H9 (cell line): ENCODE results near the gene FEZF2. TPM values are rescaled to one million over a fixed set of nuclear protein-coding genes. Genes with fewer than 3 reads are reported as not detected.

ENCODE experiments used
- DNase-seq: peaks from one replicate; pipeline ENCODE4 v3.0.0-alpha.2; 2017
- H2AFZ ChIP-seq: one replicate; pipeline ENCODE4 v1.6.1; 2013; ENCODE audit warnings: mild to moderate bottlenecking, low read length, control low read depth, moderate library complexity
- H2AK5ac ChIP-seq: 2 replicates; pipeline ENCODE4 v1.6.1; 2013; ENCODE audit warnings: low read length, control low read depth, mixed read lengths; ENCODE audit not compliant: insufficient read length
- H2BK120ac ChIP-seq: one replicate; pipeline ENCODE4 v1.6.1; 2013; ENCODE audit warnings: low read depth, mild to moderate bottlenecking, low read length, control low read depth, inconsistent platforms; ENCODE audit not compliant: poor library complexity, severe bottlenecking
- H2BK12ac ChIP-seq: 2 replicates; pipeline ENCODE4 v1.6.1; 2013; ENCODE audit warnings: low read length, control low read depth, mixed read lengths, low read depth; ENCODE audit not compliant: insufficient read length
- H2BK15ac ChIP-seq: 2 replicates; pipeline ENCODE4 v1.6.1; 2013; ENCODE audit warnings: low read depth, low read length, control low read depth
- H2BK20ac ChIP-seq: one replicate; pipeline ENCODE4 v1.6.1; 2013; ENCODE audit warnings: low read depth, mild to moderate bottlenecking, low read length, control low read depth, inconsistent platforms; ENCODE audit not compliant: poor library complexity, severe bottlenecking
- H2BK5ac ChIP-seq: 2 replicates; pipeline ENCODE4 v1.6.1; 2013; ENCODE audit warnings: low read length, control low read depth, mixed read lengths; ENCODE audit not compliant: insufficient read length
- H3K14ac ChIP-seq: 2 replicates; pipeline ENCODE4 v1.6.1; 2013; ENCODE audit warnings: low read length, control low read depth; ENCODE audit not compliant: insufficient read depth
- H3K18ac ChIP-seq: 2 replicates; pipeline ENCODE4 v1.6.1; 2013; ENCODE audit warnings: low read depth, mild to moderate bottlenecking, mixed read lengths, low read length, control low read depth; ENCODE audit not compliant: insufficient read length
- H3K23ac ChIP-seq: 2 replicates; pipeline ENCODE4 v1.6.1; 2013; ENCODE audit warnings: low read length, control low read depth, mixed read lengths, low read depth; ENCODE audit not compliant: insufficient read length
- H3K23me2 ChIP-seq: 2 replicates; pipeline ENCODE4 v1.6.1; 2013; ENCODE audit warnings: low read depth, mild to moderate bottlenecking, mixed read lengths, low read length, control low read depth; ENCODE audit not compliant: insufficient read length, poor library complexity, severe bottlenecking
- H3K27ac ChIP-seq: 2 replicates; pipeline ENCODE4 v1.5.1; 2013; ENCODE audit warnings: low read length, control low read depth, mixed read lengths, low read depth; ENCODE audit not compliant: insufficient read length
- H3K27me3 ChIP-seq: 2 replicates; pipeline ENCODE4 v1.6.1; 2013; ENCODE audit warnings: low read length, control low read depth, inconsistent platforms; ENCODE audit not compliant: insufficient read depth
- H3K4ac ChIP-seq: 2 replicates; pipeline ENCODE4 v1.6.1; 2013; ENCODE audit warnings: low read depth, mild to moderate bottlenecking, control low read depth, inconsistent platforms, low read length, moderate library complexity
- H3K4me1 ChIP-seq: 2 replicates; pipeline ENCODE4 v1.6.1; 2013; ENCODE audit warnings: low read length, control low read depth, inconsistent platforms; ENCODE audit not compliant: insufficient read depth
- H3K4me2 ChIP-seq: 2 replicates; pipeline ENCODE4 v1.6.1; 2013; ENCODE audit warnings: low read length, control low read depth, mixed read lengths; ENCODE audit not compliant: insufficient read length, insufficient read depth
- H3K56ac ChIP-seq: 2 replicates; pipeline ENCODE4 v1.6.1; 2013; ENCODE audit warnings: low read depth, mild to moderate bottlenecking, mixed read lengths, low read length, control low read depth; ENCODE audit not compliant: insufficient read length
- H3K79me1 ChIP-seq: 2 replicates; pipeline ENCODE4 v1.6.1; 2013; ENCODE audit warnings: low read depth, mild to moderate bottlenecking, moderate library complexity, low read length, control low read depth, inconsistent platforms; ENCODE audit not compliant: insufficient read depth, poor library complexity, severe bottlenecking
- H3K79me2 ChIP-seq: 2 replicates; pipeline ENCODE4 v1.6.1; 2013; ENCODE audit warnings: low read length, control low read depth, inconsistent platforms; ENCODE audit not compliant: insufficient read depth
- H3K9ac ChIP-seq: 2 replicates; pipeline ENCODE4 v1.6.1; 2013; ENCODE audit warnings: low read length, control low read depth, mixed read lengths; ENCODE audit not compliant: insufficient read length; ENCODE audit errors: extremely low read depth
- H3K9me3 ChIP-seq: one replicate; pipeline ENCODE4 v1.6.1; 2013; ENCODE audit warnings: low read depth, low read length, inconsistent platforms; ENCODE audit not compliant: control insufficient read depth
- H3T11ph ChIP-seq: one replicate; pipeline ENCODE4 v1.6.1; 2013; ENCODE audit warnings: mild to moderate bottlenecking, low read length, control low read depth, inconsistent platforms
- H4K20me1 ChIP-seq: one replicate; pipeline ENCODE4 v1.6.1; 2013; ENCODE audit not compliant: control insufficient read depth, insufficient read length, insufficient read depth
- H4K5ac ChIP-seq: 2 replicates; pipeline ENCODE4 v1.6.1; 2013; ENCODE audit warnings: low read depth, mild to moderate bottlenecking, mixed read lengths, low read length, control low read depth; ENCODE audit not compliant: insufficient read length
- H4K8ac ChIP-seq: replicated peaks from 2 replicates; pipeline ENCODE4 v1.6.1; 2013; ENCODE audit warnings: low read length, control low read depth, mixed read lengths, low read depth; ENCODE audit not compliant: insufficient read length
- H4K91ac ChIP-seq: 2 replicates; pipeline ENCODE4 v1.6.1; 2013; ENCODE audit warnings: low read depth, mild to moderate bottlenecking, moderate library complexity, mixed read lengths, low read length, control low read depth; ENCODE audit not compliant: insufficient read length
- H3K27ac Mint-ChIP-seq, 3 experiments: 2 replicates in 2 of 3; 3 replicates in 1 of 3; pipeline ENCODE4 v1.8.0; 2020 to 2021; ENCODE audit warnings: mixed read lengths in 3 of 3, mild to moderate bottlenecking in 1 of 3, moderate library complexity in 1 of 3
- H3K27me3 Mint-ChIP-seq: 2 replicates; pipeline ENCODE4 v1.8.0; 2021; ENCODE audit warnings: low read depth, mild to moderate bottlenecking, moderate library complexity, mixed read lengths
- H3K36me3 Mint-ChIP-seq, 3 experiments: 2 replicates in 2 of 3; 3 replicates in 1 of 3; pipeline ENCODE4 v1.8.0; 2020 to 2021; ENCODE audit warnings: low read depth in 3 of 3, mixed read lengths in 3 of 3; ENCODE audit not compliant: insufficient read depth in 1 of 3
- H3K4me1 Mint-ChIP-seq, 2 experiments: 2 replicates each; pipeline ENCODE4 v1.8.0; 2020; ENCODE audit warnings: mixed read lengths in 2 of 2
- H3K4me3 Mint-ChIP-seq, 2 experiments: 2 replicates in 1 of 2; 3 replicates in 1 of 2; pipeline ENCODE4 v1.8.0; 2020 to 2021; ENCODE audit warnings: mild to moderate bottlenecking in 2 of 2, mixed read lengths in 2 of 2, moderate library complexity in 1 of 2
- H3K9me3 Mint-ChIP-seq, 2 experiments: 2 replicates in 1 of 2; 3 replicates in 1 of 2; pipeline ENCODE4 v1.8.0; 2020; ENCODE audit warnings: mild to moderate bottlenecking in 2 of 2, mixed read lengths in 2 of 2, moderate library complexity in 1 of 2
- WGBS: extraction: QIAGEN DNeasy Blood & Tissue Kit; methylation state at CpG from one replicate; pipeline ENCODE4 v1.1.7; 2013; ENCODE audit warnings: missing lambda C conversion rate, low lambda C conversion rate, mixed read lengths; ENCODE audit not compliant: insufficient read length; ENCODE audit errors: extremely low coverage; 5-methylcytosine and 5-hydroxymethylcytosine counted together
- total RNA-seq: library from RNA; stranded (reverse); gene quantifications from 2 replicates; pipeline ENCODE4 v1.2.1, GENCODE V29; 2021
- TF ChIP-seq, protein P1 (sequence below): fragments of 200-600 bp; sonication (generic); conservative IDR thresholded peaks from 3 replicates; pipeline ENCODE4 v1.8.0; 2021; ENCODE audit warnings: antibody characterized with exemption, mild to moderate bottlenecking

Gene FEZF2
- total RNA-seq, 1 experiment from 2014 or later: 0.11 TPM

GRCh38 chr3:62378921-62379320, 5.6 kb upstream of the FEZF2 start:
- H3K23ac ChIP-seq: no peak overlapping the region
- H3K14ac ChIP-seq: no peak overlapping the region
- H3K56ac ChIP-seq: no peak overlapping the region
- no peak overlapping the region for H2BK12ac ChIP-seq
- TF ChIP-seq, protein P1, sequence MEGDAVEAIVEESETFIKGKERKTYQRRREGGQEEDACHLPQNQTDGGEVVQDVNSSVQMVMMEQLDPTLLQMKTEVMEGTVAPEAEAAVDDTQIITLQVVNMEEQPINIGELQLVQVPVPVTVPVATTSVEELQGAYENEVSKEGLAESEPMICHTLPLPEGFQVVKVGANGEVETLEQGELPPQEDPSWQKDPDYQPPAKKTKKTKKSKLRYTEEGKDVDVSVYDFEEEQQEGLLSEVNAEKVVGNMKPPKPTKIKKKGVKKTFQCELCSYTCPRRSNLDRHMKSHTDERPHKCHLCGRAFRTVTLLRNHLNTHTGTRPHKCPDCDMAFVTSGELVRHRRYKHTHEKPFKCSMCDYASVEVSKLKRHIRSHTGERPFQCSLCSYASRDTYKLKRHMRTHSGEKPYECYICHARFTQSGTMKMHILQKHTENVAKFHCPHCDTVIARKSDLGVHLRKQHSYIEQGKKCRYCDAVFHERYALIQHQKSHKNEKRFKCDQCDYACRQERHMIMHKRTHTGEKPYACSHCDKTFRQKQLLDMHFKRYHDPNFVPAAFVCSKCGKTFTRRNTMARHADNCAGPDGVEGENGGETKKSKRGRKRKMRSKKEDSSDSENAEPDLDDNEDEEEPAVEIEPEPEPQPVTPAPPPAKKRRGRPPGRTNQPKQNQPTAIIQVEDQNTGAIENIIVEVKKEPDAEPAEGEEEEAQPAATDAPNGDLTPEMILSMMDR: no peak
- H2BK120ac ChIP-seq: no peak overlapping the region
- no peak overlapping the region for H4K91ac ChIP-seq
- no peak overlapping the region for H3K9ac ChIP-seq
- H4K20me1 ChIP-seq: no peaks in the 10 kb centered on the region
- peaks cover 100% of the 10 kb centered on the region for H3K27me3 Mint-ChIP-seq
- H3K9me3 Mint-ChIP-seq: peaks cover 0 to 10% of the 10 kb centered on the region in 2 experiments; a peak in 2 of 5 replicates
- H3K9me3 ChIP-seq: no peaks in the 10 kb centered on the region
- H2BK20ac ChIP-seq: no peak overlapping the region
- H2AFZ ChIP-seq: no peak overlapping the region
- H3K4me1 Mint-ChIP-seq: peaks cover 38 to 57% of the 10 kb centered on the region in 2 experiments
- H4K5ac ChIP-seq: no peak overlapping the region
- H3K4me1 ChIP-seq: no peaks in the 10 kb centered on the region; the same call in 1 of the 2 replicates
- peak overlapping the region; percentile 43 for H3K4me2 ChIP-seq
- no peak overlapping the region for H2BK15ac ChIP-seq
- no peak overlapping the region for H3K18ac ChIP-seq
- no peak overlapping the region for H3K27ac ChIP-seq
- no peak overlapping the region for H3T11ph ChIP-seq
- H2AK5ac ChIP-seq: no peak overlapping the region
- peaks cover 7% of the 10 kb centered on the region for H3K23me2 ChIP-seq
- H3K4ac ChIP-seq: no peak overlapping the region
- peak overlapping the region in 1 of 2 experiments; percentile 73; a peak in 3 of 5 replicates for H3K4me3 Mint-ChIP-seq
- no peak overlapping the region for H4K8ac ChIP-seq
- H3K27ac Mint-ChIP-seq: no peak overlapping the region
- DNase-seq: no peak
- H2BK5ac ChIP-seq: no peak overlapping the region
- no peaks in the 10 kb centered on the region for H3K79me2 ChIP-seq
- H3K79me1 ChIP-seq: no peaks in the 10 kb centered on the region
- WGBS: no CpG with 5 or more reads among the region's 14 CpGs
- H3K36me3 Mint-ChIP-seq: no peaks in the 10 kb centered on the region; a peak in 2 of 7 replicates
- peaks cover 82% of the 10 kb centered on the region for H3K27me3 ChIP-seq
